Esophagus muscularis mucosa (tissue), 4 donors: ENCODE data around the gene MCOLN2. TPM values are rescaled to one million over a fixed set of nuclear protein-coding genes. Genes with fewer than 3 reads are reported as not detected.

Source experiments
- DNase-seq: peaks from one replicate; pipeline ENCODE4 v3.0.0-alpha.2; 2017; ENCODE audit errors: extremely low spot score
- H3K27ac ChIP-seq, 4 donors: fragments of 200-600 bp; sonication (generic); replicated peaks in 1 of 4; 1 replicate in 3 of 4; 2 replicates in 1 of 4; pipeline ENCODE4 v1.5.1; 2016 to 2019; ENCODE audit warnings: mild to moderate bottlenecking in 1 of 4
- H3K27me3 ChIP-seq, 4 donors: fragments of 200-600 bp; sonication (generic); one replicate each; pipeline versions ENCODE4 v1.5.1 to v1.6.0; 2016 to 2019
- H3K36me3 ChIP-seq, 4 donors: fragments of 200-600 bp; sonication (generic); one replicate each; pipeline ENCODE4 v1.5.1; 2016 to 2019
- H3K4me1 ChIP-seq, 4 donors: fragments of 200-600 bp; sonication (generic); one replicate each; pipeline ENCODE4 v1.5.1; 2016 to 2019
- H3K4me3 ChIP-seq, 4 donors: fragments of 200-600 bp; sonication (generic); 1 replicate in 2 of 4; 2 replicates in 2 of 4; pipeline ENCODE4 v1.5.1; 2016 to 2019; ENCODE audit warnings: mild to moderate bottlenecking in 4 of 4, moderate library complexity in 1 of 4
- H3K9me3 ChIP-seq, 4 donors: fragments of 200-600 bp; sonication (generic); 1 replicate in 3 of 4; 2 replicates in 1 of 4; pipeline ENCODE4 v1.5.1; 2016 to 2019
- CTCF ChIP-seq, 3 experiments: fragments of 200-600 bp in 2 of 3; fragments of 450-650 bp in 1 of 3; sonication (generic) in 2 of 3; IDR thresholded peaks; one replicate each; pipeline ENCODE4 v1.5.1; 2017 to 2019; ENCODE audit warnings: antibody characterized with exemption in 3 of 3, mild to moderate bottlenecking in 2 of 3, moderate library complexity in 1 of 3
- EP300 ChIP-seq: sonication (generic); formaldehyde crosslinking; IDR thresholded peaks from one replicate; pipeline ENCODE4 v1.6.1; 2017; ENCODE audit warnings: antibody characterized with exemption
- POLR2A ChIP-seq: fragments of 450-650 bp; IDR thresholded peaks from one replicate; pipeline ENCODE4 v1.6.1; 2017; ENCODE audit warnings: antibody characterized with exemption, moderate library complexity, mild to moderate bottlenecking, low read depth
- POLR2AphosphoS5 ChIP-seq, 2 donors: sonication (generic); formaldehyde crosslinking; IDR thresholded peaks; one replicate each; pipeline ENCODE4 v1.6.1; 2017; ENCODE audit warnings: antibody characterized with exemption in 2 of 2
- WGBS: methylation state at CpG from one replicate; pipeline ENCODE4 v1.1.5; 2018; 5-methylcytosine and 5-hydroxymethylcytosine counted together
- intact Hi-C: fragments of 100-400 bp; cut with DNase I; formaldehyde crosslinking; loops from one replicate; pipeline ENCODE4 v1.15.1; 2023
- total RNA-seq, 4 donors: library from RNA; depleted of rRNA; stranded (reverse); fragments of >200 nt; gene quantifications; one replicate each; pipeline versions ENCODE4 v1.1.0 to v1.2.1, GENCODE V29; 2016

Gene MCOLN2
- total RNA-seq, 4 donors from 2014 or later = under 0.01 to 0.83 (median 0.18) TPM

- H3K9me3 ChIP-seq = no peaks in the 10 kb centered on the region
- no peak for DNase-seq
- H3K4me3 ChIP-seq = no peak overlapping the region
- no peak overlapping the region for H3K27ac ChIP-seq
- H3K4me1 ChIP-seq = no peaks in the 10 kb centered on the region
- no peak for TF ChIP-seq EP300
- TF ChIP-seq POLR2A = no peak
- no peak for TF ChIP-seq POLR2AphosphoS5 (IDR thresholded peaks at IDR 0.05)
- TF ChIP-seq CTCF (IDR thresholded peaks at IDR 0.05) = no peak
- no peaks in the 10 kb centered on the region for H3K27me3 ChIP-seq
- intact Hi-C loops = loop anchor here (10.0 kb wide), 1 partner anchor 83 kb away; no protein-coding TSS in a partner anchor
- 75% methylated on average over 3 of the region's 3 CpGs for WGBS
- no peaks in the 10 kb centered on the region for H3K36me3 ChIP-seq
Measured at GRCh38 chr1:85028151-85028550, 31.2 kb upstream of the MCOLN2 start.

- intact Hi-C loops = loop anchor here (10.0 kb wide), 1 partner anchor 83 kb away; no protein-coding TSS in a partner anchor
- TF ChIP-seq EP300 (no peak), POLR2A (no peak), CTCF (IDR thresholded peaks at IDR 0.05) (peak in 1 of 3 experiments; percentile 16), POLR2AphosphoS5 (IDR thresholded peaks at IDR 0.05) (no peak)
- DNase-seq = no peak
- no peaks in the 10 kb centered on the region for H3K9me3 ChIP-seq
- no peak overlapping the region for H3K4me3 ChIP-seq
- WGBS = 84% methylated on average over 5 of the region's 5 CpGs
- no peak overlapping the region for H3K27ac ChIP-seq
- H3K4me1 ChIP-seq = no peaks in the 10 kb centered on the region
- no peaks in the 10 kb centered on the region for H3K27me3 ChIP-seq
- H3K36me3 ChIP-seq = no peaks in the 10 kb centered on the region
Measured at GRCh38 chr1:85027242-85027983, 30.5 kb upstream of the MCOLN2 start.

DNA sequence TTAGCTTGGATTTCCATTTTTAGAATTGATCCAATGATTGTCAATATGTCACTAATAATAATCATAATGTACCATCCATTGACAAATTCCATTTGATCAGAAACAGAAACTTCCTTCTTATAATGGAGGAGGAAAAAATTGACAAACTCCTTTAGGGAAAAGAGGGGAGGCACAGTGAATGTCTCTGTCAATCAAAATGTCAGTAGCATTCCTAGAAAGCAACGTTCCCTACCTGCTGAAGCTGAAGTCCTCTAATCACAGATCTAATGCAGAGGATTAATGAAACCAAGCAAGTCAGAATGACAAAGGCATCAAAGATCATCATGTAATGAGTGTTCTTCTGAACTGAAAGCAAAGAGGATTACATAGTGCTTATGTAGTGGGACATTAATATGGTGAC, 29.0 kb upstream of the MCOLN2 start:
- intact Hi-C loops = loop anchor here (10.0 kb wide), 1 partner anchor 81 kb away; no protein-coding TSS in a partner anchor
- no peak overlapping the region for H3K4me3 ChIP-seq
- WGBS = 45% methylated on average over 1 of the region's 1 CpG
- no peaks in the 10 kb centered on the region for H3K4me1 ChIP-seq
- no peak for DNase-seq
- no peaks in the 10 kb centered on the region for H3K9me3 ChIP-seq
- H3K27ac ChIP-seq = no peak overlapping the region
- TF ChIP-seq POLR2A (no peak), CTCF (IDR thresholded peaks at IDR 0.05) (no peak), EP300 (no peak), POLR2AphosphoS5 (IDR thresholded peaks at IDR 0.05) (no peak)
- H3K36me3 ChIP-seq = no peaks in the 10 kb centered on the region
- no peaks in the 10 kb centered on the region for H3K27me3 ChIP-seq

DNA sequence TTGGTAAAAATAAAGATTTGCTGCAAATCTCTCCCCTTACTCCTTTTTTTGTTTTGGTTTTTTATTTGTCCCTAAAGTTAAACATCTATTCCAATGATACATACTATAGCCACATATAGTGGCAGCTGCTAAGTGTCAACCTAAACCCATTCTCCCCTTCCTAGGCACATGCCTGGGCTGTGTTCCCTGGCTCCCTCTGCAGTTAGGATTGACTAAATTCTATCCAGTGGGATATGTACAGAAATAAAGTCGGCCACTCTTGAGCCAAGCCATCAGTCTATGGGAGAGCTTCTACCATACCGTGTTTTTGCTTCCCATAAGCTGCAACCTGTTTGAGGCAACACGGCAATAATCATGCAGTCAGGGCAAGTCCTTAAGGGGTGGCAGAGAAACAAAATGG, 27.8 kb upstream of the MCOLN2 start:
- TF ChIP-seq CTCF (IDR thresholded peaks at IDR 0.05) (no peak), POLR2A (no peak), EP300 (no peak), POLR2AphosphoS5 (IDR thresholded peaks at IDR 0.05) (no peak)
- no peak for DNase-seq
- Histone ChIP-seq H3K4me3 (no peak overlapping the region), H3K9me3 (no peaks in the 10 kb centered on the region), H3K27me3 (no peaks in the 10 kb centered on the region), H3K36me3 (no peaks in the 10 kb centered on the region), H3K27ac (no peak overlapping the region), H3K4me1 (no peaks in the 10 kb centered on the region)
- 94% methylated on average over 3 of the region's 3 CpGs for WGBS
- intact Hi-C loops = loop anchor here (10.0 kb wide), 1 partner anchor 80 kb away; no protein-coding TSS in a partner anchor
